ENCODE measurements around the gene TNFSF15. TPM values are rescaled to one million over a fixed set of nuclear protein-coding genes. Genes with fewer than 3 reads are reported as not detected.

Gene TNFSF15
- total RNA-seq, 1 experiment from 2014 or later: 0.15 TPM

DNA sequence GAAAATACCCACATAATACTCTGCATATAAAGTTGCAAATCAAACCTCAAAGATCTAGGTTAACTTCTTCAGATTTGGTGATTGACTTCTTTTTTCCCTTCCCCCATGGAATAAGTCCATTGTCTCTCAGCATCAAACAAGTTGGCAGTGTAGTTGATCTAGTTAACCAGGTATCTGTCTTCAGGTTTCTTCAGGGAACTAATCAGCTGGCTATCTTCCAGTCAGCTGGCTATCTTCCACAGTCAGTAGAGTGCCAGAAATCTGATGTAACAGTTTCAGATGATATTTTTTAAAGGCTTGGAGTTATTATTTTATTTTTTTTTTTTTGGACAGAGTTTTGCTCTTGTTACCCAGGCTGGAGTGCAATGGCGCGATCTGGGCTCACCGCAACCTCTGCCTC is 16.8 kb downstream of the TNFSF15 start:
- no peak for DNase-seq (ENCODE audit: low read depth)

DNA sequence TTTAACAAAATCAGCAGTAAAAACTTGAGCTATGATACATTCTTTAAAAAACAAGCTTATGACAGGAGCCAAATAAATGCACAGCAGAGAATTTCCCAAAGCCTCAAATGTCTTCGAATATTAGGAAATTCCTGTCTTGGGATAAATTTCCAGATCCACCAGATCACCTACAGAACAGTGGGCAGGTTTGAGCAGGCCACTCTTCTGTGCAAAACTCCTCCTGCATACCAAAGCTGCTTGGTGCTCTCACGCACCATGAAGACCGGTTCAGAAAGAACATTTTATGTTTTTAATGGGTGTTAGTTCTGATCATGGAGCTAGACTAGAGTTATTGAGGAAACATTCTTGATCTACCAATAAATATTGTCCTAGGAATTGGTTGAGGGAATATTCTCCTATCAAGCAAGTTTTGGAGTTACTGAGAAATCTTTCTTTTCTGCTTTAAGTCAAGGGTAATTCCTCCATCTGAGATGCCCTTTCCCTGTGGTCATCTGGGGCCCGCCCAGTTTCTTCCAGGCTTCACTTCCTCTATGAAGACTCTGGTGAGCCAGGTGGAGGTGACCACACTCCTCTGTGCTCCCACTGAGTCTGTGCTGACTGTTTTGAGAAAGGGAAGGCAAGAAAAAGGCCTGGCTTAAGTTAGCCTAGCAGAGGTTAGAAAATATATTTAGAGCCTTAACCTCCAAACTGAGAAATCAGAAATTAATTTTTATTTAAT is 17.9 kb downstream of the TNFSF15 start:
- DNase-seq (ENCODE audit: low read depth): no peak

- no peak for DNase-seq (ENCODE audit: low read depth)
Measured at GRCh38 chr9:114787214-114787613, 18.6 kb downstream of the TNFSF15 start.

DNA sequence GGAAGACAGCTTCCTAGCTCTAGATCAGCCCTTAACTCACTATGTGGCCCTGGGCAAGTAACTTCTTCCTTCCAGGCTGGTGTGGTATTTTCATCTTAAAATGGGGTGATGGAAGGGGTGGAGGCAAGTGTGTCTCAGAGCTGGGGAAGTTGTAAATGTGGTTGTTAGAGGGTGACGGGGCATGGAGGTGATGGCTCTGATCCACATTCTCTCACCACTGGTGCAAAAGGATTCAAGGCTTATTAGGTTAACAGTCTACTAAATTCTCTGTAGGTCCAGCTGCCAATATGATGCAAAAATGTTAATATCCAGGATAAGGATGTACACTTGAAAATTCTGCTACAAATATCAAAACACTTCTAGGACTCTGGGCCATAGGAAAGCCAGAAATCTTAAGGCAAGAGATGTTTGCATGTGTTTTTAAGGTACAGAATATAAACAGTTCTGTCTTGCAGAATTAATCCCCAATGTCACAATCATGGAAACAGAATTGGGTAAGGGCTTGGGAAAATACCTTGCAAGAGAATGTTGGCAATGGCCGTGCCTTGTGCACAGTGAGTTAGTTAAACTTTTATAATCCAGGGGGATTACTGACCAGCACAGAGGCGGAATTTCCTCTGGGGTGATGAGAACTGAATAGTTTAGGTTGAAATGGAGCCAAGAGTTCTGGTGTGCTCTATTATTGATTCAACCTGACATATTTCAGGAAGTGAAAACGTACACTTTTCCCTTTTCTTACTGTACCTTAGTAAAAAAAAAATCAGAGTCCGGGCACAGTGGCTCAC is 19.8 kb downstream of the TNFSF15 start:
- no peak for DNase-seq (ENCODE audit: low read depth)

DNA sequence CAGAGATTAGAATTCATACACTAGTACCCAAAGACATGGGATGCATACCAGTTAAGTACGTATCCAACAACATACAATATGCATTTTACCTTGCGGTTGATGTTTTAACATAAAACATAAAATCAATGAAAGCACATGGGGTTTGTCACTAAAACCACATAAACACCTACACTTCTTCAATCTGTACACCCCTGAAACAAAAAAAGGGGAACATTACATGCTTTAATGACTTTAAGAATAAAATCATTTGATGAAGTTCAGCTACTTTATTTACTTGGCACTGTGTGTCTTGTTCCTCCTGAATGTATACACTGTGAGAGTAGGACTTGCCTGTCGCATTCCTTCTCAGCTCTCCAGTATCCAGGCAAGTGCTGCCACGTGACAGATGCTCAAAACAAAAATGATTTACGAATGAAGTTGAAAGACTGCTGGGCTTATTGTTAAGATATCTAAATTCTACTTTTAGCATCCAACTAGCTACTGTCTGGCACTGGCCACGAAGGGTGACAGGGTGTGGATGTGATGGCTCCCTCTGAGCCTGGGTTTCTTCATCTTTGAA is 21.0 kb downstream of the TNFSF15 start:
- DNase-seq (ENCODE audit: low read depth): no peak

- no peak for DNase-seq (ENCODE audit: low read depth)
Measured at GRCh38 chr9:114782586-114782985, 23.3 kb downstream of the TNFSF15 start.

GRCh38 chr9:114779352-114779845 is 26.4 kb downstream of the TNFSF15 start:
- DNase-seq (ENCODE audit: low read depth): peak; percentile 98

GRCh38 chr9:114777821-114778609 is 27.8 kb downstream of the TNFSF15 start:
- no peak for DNase-seq (ENCODE audit: low read depth)

- no peak for DNase-seq (ENCODE audit: low read depth)
Measured at GRCh38 chr9:114776683-114777399, 29.0 kb downstream of the TNFSF15 start.

GRCh38 chr9:114775981-114776380 is 29.9 kb downstream of the TNFSF15 start:
- DNase-seq (ENCODE audit: low read depth): peak; percentile 65

- DNase-seq (ENCODE audit: low read depth): no peak
Measured at GRCh38 chr9:114775121-114775520, 30.7 kb downstream of the TNFSF15 start.

DNA sequence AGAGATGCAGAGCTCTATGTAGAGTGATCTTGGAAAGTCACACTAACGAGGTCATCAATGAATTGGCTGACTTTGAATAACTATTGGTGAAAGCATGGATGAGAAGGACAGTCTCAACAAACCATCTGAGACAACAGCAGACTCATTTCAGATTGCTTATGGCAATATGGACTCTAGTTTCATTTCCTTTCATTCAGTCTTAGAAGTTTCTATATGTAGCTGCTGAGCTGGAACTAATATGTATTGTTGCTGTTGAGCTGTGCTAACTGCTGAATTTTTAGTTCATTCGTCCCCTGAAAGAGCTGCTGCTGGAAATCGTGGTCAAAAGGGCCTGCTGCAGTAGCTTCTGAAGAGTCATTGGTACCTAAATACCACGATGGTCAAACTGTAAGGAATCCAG is 31.3 kb downstream of the TNFSF15 start:
- DNase-seq (ENCODE audit: low read depth): no peak

- peak; percentile 74 for DNase-seq (ENCODE audit: low read depth)
Measured at GRCh38 chr9:114771889-114772288, 34.0 kb downstream of the TNFSF15 start.

GRCh38 chr9:114770991-114771390 is 34.8 kb downstream of the TNFSF15 start:
- DNase-seq (ENCODE audit: low read depth): peak; percentile 56

DNA sequence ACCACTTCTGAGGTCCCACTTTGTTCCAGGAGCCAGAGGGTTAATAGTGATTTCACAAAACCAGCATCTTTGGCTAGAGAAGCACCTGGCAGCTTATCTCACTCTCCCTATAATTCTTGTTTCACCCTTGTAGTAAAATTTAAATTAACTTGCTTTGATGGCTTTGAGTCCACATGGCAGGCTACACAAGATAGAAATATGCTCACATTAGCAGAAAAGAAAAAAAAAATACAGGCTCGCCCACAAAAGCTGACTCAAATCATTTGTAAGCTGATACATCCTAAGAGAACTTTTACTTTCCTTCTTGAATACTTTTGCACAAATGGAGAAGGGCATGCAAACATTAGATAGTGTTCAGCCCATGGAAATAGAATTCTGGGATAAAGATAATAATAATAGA is 36.2 kb downstream of the TNFSF15 start:
- DNase-seq (ENCODE audit: low read depth): peak; percentile 53

GRCh38 chr9:114763220-114763619 is 42.6 kb downstream of the TNFSF15 start:
- no peak for DNase-seq (ENCODE audit: low read depth)

- no peak for DNase-seq (ENCODE audit: low read depth)
Measured at GRCh38 chr9:114761523-114761922, 44.3 kb downstream of the TNFSF15 start.

DNA sequence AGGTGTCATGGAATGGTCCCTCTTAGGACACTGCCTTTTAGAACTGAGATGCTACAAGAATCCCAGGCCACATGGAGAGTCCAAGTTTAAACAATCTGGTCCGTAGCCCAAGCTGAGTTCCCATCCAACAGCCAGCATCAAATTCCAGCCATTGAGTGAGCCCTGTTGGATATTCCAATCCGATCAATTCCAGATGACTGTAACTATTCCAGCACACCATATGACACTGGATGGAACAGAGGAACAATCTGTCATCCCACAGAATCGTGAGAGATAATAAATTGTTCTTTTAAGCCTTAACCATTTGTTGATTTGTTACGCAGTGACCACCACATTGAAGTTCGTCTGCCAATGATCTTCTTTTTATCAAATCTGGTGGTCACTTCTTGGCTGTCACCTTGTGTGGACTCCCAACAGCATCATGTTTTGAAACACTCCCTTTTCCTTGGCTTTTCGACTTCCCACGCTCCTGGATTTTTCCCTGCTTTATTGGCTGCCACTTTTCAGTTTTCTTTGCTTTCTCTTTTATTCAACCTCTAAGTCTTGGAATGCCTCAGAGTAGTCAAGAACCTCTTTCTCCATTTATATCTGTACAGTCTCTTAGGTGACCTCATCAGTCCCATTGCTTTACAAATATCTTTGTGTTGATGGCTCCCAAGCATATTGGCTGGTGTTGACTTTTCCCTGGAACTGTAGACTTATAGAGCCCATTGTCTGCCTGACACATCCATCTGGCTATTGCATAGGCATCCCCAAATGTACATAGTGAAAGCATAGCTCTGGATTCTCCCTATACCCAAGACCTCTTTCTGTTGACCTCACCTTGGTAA is 46.1 kb downstream of the TNFSF15 start:
- DNase-seq (ENCODE audit: low read depth): no peak

GRCh38 chr9:114757984-114758383 is 47.9 kb downstream of the TNFSF15 start:
- DNase-seq (ENCODE audit: low read depth): no peak

- DNase-seq (ENCODE audit: low read depth): no peak
Measured at GRCh38 chr9:114757395-114757794, 48.4 kb downstream of the TNFSF15 start.
